Kasumi-1 (cell line): Measurements from ENCODE around the gene MYH14.
"Not testable (repeated sequence)": the region's sequence is repeated elsewhere in the genome, so short reads cannot be mapped to it uniquely, and the experiment has no call there.

ENCODE experiments used
- DNase-seq, 2 experiments: peaks; one replicate each; lab custom pipeline; 2025; lab: John Stamatoyannopoulos, UW

The MYH14 gene

DNA sequence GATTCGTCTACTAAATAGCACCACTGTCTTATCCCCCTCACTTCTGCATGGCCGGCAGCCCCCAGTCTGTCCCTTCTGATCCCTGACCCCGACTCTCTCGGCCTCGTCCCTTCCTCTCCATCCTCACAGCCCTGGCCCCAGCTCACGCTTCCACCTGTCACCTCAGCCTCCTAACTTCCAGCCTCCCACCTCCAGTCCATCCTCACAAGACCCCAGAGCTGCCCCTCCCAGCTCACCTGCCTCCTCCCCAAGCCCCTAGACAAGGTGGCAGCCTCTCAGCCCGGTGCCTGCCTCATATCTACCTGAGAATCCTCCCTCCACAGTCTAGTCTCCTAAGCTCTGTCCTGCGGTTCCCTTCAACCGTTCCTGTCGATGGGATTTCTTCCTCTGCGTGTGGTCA, 115.7 kb downstream of the MYH14 start:
- DNase-seq, result no peak

DNA sequence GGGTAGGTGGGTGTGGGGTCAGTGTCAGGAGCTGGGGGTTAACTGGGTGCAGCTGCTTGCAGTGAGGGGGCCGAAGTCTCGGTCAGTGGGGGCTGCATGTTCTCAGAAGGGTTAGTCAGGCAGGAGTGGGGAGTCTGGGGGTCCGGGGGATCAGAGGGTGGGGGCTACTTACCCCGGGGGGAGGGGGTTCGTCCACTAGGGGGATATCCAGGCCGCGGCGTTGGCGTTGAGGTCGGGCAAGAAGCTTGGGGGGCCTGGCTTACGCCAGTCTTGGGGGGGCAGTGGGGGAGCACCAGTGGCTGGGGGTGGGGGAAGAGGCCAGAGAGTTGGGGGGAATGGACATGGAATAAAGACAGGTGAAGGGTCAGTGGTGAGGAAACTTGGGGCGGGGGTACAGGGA, 116.6 kb downstream of the MYH14 start:
- DNase-seq, result no peak

DNA sequence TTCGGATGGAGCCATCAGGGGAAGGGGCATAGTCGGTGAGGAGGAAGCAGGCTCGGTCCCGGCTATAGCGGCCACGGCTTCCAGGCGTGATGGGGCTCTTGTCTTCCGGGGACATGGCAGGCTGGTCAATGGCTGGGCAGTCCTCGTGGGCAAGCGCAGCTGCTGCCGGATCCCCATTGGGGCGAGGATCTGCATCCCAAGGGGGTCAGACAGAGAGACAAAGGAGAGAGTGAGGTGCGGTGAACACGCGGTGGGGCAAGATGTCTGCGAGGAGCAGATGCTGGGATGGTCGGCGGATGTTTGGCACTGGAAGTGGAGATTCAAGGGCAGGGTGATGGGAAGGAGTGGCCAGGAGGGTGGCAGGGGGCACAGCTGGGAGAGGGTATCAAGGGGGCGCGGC, 117.2 kb downstream of the MYH14 start:
- no peak for DNase-seq

DNA sequence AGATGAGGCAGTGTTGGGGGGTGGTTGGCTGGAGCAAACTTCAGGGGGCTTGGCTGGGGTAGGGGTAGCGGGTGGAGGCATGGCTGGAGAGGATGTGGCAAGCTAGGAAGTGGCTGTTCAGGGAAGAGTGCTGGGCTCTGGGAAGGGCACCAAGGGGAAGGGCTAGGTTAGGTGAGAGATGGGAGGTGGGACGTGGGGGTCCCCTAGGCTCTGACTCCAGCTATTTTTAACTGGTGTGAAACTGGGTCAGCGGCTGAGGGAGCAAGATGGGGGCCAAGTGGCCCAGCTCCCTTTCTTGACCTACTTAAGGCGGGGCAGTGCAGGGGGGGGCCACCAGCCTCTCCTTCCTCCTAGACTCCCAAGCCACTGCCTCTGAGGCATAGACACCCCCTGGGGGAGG, 118.4 kb downstream of the MYH14 start:
- DNase-seq, result no peak

DNA sequence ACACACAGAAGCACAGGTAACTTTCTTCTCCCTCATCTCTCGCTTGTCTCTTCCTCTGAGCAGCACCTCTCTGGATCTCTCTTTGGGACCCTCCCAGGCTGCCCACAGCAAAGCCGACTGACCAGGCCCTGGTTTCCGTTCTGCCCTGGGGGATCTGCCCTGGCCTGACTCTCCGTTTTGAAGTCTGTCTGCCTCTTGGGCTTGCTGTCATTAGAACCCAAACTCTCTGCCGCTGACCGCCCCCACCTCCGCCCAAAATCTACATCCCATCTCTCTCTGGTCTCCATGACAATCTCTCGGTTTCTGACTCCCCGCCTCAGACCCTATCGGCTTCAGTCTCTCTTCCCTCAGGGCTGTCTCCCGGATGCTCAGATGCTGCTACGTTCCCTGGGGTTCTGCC, 118.8 kb downstream of the MYH14 start:
- DNase-seq, result no peak

DNA sequence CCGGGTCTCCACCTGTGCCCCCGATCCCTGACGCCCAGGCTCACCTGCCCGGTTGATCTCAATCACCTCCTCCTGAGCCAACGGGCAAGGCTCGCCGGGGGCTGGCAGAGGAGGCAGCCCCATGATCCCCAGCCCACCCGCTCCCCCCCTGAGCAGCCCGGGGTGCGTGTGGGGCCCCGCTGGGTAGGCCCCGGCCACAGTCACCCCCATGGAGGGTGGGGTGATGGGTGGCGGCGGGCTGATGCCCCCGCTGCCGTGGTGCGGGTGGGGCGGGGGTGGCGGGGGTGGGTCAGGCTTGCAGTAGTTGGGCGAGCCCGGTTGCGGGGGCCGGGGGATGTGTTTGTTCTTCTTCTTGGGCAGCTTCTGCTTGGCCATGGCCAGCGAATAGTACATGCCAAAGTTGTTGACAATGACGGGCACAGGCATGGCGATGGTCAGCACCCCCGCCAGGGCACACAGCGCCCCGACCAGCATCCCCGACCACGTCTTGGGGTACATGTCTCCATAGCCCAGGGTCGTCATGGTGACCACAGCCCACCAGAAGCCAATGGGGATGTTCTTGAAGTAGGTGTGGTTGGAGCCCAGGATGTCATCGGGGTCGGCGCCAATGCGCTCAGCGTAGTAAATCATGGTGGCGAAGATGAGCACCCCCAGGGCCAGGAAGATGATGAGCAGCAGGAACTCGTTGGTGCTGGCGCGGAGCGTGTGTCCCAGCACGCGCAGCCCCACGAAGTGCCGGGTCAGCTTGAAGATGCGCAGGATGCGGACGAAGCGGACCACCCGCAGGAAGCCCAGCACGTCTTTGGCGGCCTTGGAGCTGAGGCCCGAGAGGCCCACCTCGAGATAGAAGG, 119.7 kb downstream of the MYH14 start:
- no peak for DNase-seq

DNA sequence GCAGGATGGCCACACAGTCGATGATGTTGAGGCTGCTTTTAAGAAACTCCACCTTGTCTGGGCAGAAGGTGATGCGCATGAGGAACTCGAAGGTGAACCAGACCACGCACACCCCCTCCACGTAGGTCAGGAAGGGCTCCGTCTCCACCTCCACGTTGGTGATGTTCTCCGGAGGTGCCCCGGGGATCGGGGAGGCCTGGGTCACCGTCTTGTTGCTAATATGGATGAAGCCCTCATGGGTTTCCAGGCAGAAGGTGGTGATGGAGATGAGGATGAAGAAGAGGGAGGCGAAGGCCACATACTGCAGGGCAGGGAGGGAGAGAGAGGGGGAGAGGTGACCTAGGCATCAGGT, 120.3 kb downstream of the MYH14 start:
- no peak for DNase-seq

DNA sequence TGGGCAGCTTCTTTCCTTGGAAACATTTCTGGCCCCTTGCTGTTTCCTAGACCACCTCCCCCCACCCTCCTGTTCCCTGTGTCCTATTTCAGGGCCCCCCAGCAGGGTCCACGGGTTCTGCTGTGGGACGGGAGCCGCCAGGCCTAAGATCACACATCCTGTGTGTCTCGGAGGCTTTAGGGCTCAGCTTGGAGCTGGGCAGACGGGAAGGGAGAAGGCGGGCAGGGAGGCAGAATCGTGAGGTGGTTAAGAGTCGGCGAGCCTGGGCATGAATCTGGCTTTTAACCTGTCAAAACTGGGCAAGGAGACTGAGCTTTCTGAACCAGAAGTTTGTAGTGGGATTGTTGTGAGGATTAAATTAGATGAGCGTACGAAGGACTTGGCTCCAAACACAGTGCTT, 120.9 kb downstream of the MYH14 start:
- no peak for DNase-seq

DNA sequence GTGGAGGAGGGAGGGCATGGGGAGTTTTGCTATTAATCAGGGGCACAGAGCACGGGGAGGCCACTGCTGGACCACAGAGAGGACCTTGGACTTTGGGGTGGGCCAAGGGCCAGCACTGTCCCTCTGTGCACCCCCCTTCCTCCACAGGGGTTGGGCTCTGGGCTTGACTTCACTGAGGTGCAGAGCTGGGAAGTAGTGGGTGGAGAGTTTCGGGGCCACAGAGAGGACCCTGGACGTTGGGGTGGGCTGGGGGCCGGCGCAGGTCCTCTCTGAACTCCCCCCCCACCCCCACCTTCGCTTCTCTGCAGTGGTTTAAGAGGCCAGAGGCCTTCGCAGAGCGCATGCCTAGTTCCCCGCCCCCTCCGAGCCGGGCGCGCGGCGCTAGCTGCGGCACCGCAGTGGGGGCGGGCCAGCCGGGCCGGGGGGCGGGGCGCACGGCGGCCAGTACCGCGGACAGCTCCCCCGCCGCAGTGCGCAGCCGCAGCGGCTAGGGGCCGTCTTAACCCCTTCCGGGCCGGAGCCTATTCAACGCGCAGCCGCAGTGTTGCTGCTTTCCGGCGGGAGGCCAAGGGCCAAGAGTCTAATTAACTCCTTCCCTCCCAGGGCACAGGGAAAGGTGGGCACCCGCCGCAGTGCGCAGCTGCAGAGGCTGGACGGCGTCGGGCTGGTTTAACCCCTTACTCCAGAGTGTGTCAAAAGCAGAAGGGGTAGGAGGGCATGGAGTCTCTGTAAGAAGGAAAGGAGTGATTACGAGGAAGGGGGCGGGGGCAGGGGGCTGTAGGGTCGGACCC, 122.1 kb downstream of the MYH14 start:
- peak; percentile 52 to 56 for DNase-seq

DNA sequence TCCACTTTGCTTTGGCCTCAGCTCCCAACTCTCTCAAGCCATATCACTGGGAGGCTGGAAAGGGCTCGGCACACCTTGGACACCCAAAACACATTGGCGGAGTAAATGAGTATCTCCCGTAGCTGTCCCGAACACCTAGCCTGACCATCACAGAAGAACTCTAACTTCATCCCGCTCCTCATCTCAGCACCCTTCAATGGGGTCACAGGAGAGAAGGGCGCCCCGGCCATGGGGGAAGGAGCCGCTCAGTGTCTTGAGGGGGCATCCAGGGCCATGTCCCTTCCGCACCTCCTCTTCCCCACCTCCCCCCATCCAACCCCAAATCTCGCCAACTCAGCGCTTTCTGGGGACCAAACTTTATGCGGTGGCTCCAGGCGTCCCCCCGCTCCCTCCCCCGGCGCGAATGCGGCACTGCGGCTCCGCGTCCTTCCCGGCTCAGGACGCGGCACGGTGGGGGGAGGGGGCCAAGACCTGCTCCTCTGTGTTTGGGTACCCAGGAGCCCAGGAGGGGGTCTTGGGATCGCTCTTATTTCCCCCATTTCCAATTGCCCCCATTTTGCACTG, 122.8 kb downstream of the MYH14 start:
- DNase-seq, result no peak

DNA sequence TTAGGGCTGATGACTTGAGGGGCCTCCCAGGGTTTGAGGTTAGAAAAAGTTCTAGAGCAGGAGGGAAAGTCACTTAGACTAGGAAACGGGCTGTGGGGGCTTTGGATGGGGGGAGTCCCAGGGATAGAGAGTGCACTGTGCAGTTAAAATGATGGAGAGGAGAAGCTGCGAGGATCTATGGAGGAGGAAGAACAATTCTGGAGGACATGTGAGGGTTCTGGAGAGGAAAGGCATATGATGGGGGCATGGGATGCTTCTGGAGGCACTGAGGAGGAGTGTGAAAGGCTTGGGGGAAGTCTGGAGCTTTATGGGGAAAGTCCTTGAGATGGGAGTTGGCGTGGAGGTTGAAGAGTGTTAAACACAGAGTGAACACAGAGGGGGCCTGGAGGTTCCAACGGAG, 123.6 kb downstream of the MYH14 start:
- no peak for DNase-seq

DNA sequence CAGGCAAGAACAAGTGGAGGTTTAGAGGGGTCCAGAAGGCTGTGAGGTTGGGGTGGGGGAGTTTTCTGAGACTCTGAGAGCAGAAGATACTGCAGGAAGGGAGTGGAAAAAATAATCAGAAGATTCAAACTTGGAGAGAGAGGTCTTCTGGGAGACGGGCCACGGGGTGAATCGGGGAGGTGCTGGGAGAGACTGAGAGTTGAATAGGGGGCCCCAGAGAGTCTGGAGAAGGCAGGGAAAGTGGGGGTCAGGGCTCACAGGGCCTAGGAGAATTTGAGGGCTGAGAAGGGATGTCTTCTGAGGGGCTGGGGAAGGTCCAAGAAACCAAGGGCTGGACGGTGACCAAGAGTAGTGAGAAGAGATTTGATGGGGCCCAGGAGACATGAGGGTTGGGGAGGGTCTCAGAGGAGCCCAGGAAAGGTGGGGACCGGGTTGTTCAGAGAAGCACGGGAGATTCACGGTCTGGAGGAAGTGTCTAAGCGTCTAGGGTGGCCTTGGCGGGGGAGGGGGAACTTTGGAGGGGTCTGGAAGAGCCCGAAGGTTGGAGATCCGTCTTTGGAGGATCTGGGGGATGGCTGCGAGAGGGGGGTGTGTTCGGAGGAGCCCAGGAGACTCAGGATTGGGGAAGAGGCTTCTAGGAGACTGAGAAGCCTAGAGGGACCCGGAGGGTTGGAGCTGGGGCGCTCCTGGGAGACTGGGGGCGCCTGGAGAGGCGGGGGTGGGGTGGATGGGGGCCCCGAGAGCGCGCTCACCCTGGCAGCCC, 124.2 kb downstream of the MYH14 start:
- no peak for DNase-seq

DNA sequence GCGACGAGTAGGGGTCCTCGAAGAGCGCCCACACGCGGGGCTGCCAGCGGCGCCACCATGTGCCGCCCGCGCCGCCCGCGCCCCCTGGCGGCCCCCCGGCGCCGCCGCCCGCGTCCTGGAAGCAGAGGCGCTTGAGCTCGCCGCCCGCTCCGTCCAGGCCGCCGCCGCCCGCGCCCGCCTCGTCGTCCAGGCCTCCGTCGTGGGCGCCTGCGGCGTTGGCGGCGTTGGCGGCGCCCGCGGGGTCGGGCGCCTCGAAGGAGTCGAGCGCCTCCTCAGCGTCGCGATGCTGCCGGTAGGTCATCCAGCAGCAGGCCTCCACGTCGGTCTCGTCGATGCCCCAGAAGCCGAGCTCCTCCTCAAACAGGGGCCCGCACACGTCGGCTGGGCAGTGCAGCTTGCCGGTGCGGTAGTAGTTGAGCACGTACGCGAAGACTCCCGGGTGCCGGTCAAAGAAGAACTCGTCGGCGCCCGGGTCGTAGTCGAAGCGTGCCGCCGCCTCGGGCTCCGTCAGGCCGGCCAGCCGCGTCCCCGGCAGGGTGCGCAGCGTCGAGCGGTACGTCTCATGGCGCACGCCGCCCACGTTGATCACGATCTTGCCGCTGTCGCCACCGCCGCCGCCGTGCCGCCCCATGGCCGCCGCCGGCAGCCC, 124.9 kb downstream of the MYH14 start:
- no peak for DNase-seq

DNA sequence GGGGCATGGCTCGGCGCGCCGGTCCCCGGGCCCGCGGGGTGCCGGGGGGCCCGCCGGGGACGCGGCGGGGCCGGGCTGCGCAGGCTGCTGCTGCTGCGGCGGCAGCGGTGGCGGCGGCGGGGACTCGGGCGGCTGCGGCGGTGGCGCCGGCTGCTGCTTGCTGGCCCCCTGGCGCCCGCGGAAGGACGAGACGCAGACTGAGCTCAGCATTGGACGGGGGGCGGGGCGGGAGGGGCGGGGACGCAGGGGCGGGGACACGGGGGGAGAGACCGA, 125.4 kb downstream of the MYH14 start:
- DNase-seq, result no peak

DNA sequence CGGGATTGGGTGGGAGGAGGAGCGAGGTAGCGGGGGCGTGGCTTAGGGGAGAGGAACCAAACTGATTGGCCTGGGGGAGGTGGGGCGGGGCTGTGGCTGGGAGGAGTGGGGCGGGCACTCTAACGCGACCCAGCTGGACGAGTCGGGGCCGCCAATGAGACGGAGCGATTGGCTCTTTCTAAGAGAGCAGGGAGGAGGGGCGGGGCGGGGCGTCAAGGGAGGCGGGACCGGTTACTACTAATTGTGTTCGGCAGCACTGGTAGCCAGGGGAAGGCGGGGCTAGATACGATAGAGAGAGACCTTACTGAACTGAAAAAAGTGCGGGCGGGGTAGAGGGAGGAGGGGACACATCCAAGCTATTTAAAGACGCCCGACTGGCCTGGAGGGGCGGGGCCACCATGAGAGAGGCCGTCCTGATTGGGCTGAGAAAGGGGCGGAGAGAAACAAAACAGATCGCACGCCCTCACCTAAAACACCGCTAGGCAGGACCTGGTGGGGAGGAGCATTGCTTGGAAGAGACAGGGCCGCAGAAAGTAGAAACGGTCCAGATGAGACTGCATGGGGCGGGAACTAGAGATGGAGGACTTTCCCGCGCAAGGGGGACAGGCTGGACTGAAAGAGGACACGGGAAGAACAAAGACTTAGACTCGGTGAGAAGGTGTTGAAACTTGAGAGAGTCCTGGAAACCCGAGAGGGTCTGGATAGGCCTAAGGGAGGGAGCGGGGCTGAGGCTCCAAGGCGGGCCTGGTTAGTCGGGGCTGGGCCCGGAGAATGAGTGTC, 125.9 kb downstream of the MYH14 start, which contains the start of gene KCNC3:
TSS of gene KCNC3 (minus strand) at position 232 of the 780 bp plus-strand sequence. CDS start 295 bp downstream, outside the sequence.
- DNase-seq, result no peak

DNA sequence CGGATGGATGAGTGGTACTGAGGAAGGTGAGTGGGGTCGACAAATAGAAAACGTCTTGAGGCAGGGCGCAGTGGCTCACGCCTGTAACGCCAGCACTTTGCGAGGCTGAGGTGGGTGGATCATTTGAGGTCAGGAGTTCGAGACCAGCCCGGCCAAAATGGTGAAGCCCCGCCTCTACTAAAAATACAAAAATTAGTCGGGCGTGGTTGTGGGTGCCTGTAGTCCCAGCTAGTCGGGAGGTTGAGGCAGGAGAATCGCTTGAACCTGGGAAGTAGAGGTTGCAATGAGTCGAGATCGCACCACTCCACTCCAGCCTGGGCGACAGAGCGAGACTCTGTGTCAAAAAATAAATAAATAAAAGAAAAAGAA, 126.5 kb downstream of the MYH14 start:
- DNase-seq, result not testable (repeated sequence)

DNA sequence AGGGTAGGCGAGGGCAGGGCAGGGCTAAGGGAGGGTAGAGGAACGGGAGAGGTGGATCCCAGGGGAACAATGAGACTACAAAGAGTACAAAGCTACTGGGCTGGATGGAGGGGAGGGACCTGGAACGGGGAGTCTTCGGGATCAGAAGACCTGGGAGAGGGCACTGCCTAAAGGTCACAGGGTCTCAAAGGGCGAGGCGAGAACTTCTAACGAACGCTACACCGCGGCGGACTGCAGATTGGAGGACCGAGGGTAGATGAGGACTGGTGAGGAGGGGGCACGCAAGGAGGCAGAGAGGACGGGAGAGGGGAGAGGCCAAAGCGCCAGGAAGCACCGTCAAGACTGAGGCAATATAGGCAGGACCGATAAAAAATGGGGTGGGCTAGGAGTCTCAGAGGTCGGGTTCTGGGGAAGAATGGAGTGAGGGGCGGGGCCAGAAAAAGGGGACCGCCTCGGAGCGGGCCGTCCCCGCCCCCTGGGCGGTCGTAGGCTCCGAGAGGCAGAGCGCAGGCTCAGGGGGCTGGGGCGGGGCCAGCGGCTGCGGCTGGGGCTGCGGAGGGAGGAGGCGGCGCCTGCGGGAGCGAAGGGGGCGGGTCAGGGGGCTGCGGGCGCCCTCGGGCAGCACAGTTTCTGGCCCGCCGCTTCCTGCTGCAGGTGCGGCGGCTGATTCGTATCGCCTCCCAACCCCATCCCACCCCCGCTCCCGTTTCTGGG, 127.1 kb downstream of the MYH14 start:
- DNase-seq, result peak; percentile 38 to 69

DNA sequence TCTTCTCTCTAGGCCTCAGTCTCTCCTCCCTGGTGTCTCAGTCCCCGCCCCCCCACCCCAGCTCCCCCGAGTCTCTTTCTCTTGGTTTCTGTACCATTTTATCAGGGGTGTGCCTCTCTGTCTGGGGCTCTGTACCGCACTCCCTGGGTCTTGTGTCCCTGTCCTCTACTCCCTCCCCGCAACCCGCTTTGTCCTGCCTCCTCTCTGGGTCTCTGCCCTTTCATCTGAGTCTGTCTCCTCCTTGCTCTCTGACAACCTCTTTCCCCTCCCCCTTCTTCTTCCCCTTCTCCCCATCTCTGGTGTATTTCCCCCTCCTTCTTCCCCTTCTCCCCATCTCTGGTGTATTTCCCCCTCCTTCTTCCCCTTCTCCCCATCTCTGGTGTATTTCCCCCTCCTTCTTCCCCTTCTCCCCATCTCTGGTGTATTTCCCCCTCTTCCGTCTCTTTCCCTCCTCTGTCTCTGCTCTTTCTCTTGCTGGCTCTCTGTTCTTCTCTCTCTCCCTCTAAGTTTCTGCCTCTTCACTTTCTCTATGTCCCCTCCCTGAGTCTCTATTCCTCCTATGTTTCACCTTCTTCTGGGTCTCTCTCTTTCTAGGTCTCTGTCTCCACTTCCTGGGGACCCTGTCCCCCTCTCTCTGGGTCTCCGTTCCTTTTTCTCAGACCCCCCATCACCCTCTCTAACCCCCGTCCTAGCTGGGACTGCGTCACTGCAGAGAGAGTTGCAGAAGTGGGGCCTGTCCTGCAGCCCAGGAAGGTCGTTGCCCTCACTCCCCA, 128.0 kb downstream of the MYH14 start:
- DNase-seq, result no peak

DNA sequence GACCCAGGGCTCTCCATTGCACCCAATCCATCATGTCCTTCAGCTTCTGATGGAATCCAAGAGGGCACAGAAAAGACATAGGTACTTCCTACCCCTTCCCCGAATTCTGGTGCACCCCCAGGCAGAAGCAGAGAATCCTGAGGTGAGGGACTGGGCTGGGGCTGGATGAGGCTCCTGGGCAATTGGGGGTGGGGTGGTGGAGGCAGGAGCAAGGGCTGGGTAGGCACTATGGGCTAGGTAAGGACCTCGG, 128.5 kb downstream of the MYH14 start:
- no peak for DNase-seq
